Left ventricle myocardium inferior (tissue), 1 donor: ENCODE measurements around the gene TCERG1L. TPM values are rescaled to one million over a fixed set of nuclear protein-coding genes. Genes with fewer than 3 reads are reported as not detected.

Experiments used
- DNase-seq: peaks from one replicate; pipeline ENCODE4 v3.0.0-alpha.2; 2020
- H3K27ac ChIP-seq: fragments of 200-600 bp; replicated peaks from 2 replicates; pipeline ENCODE4 v1.8.0; 2021
- H3K27me3 ChIP-seq: fragments of 200-600 bp; 2 replicates; pipeline ENCODE4 v1.8.0; 2021; ENCODE audit warnings: low read depth
- H3K36me3 ChIP-seq: fragments of 200-600 bp; 2 replicates; pipeline ENCODE4 v1.8.0; 2021
- H3K4me1 ChIP-seq: fragments of 200-600 bp; 2 replicates; pipeline ENCODE4 v1.8.0; 2021
- H3K4me3 ChIP-seq: fragments of 200-600 bp; 2 replicates; pipeline ENCODE4 v1.8.0; 2021; ENCODE audit warnings: mild to moderate bottlenecking, moderate library complexity
- H3K9me3 ChIP-seq: fragments of 200-600 bp; replicated peaks from 2 replicates; pipeline ENCODE4 v1.8.0; 2021
- CTCF ChIP-seq: fragments of 200-600 bp; IDR thresholded peaks from 2 replicates; pipeline ENCODE4 v1.8.0; 2021; ENCODE audit warnings: antibody characterized with exemption, mild to moderate bottlenecking, borderline replicate concordance
- intact Hi-C: fragments of 100-400 bp; cut with micrococcal nuclease; formaldehyde crosslinking; loops from one replicate; pipeline ENCODE4 v1.11.0; 2022
- total RNA-seq: library from RNA; stranded (reverse); fragmentation: NEBNext Ultra II Directional; extraction: Animal tissue kit (Norgen Biotek cat#: 25700); gene quantifications from one replicate; pipeline ENCODE4 v1.2.1, GENCODE V29; 2021
- donor health status: DM: no; HTN: yes; CAD: no; lungs with severe emphysema.

The TCERG1L gene
- total RNA-seq, 1 donor from 2014 or later, result not detected

- no peaks in the 10 kb centered on the region for H3K4me1 ChIP-seq
- no peaks in the 10 kb centered on the region for H3K9me3 ChIP-seq
- intact Hi-C loops, result no loop called here
- H3K27ac ChIP-seq, result no peak overlapping the region
- DNase-seq, result no peak
- H3K4me3 ChIP-seq, result no peak overlapping the region
- no peak for TF ChIP-seq CTCF
- no peaks in the 10 kb centered on the region for H3K36me3 ChIP-seq
- H3K27me3 ChIP-seq, result peaks cover 96% of the 10 kb centered on the region
Observed at GRCh38 chr10:131251146-131251541, 60.4 kb downstream of the TCERG1L start.

DNA sequence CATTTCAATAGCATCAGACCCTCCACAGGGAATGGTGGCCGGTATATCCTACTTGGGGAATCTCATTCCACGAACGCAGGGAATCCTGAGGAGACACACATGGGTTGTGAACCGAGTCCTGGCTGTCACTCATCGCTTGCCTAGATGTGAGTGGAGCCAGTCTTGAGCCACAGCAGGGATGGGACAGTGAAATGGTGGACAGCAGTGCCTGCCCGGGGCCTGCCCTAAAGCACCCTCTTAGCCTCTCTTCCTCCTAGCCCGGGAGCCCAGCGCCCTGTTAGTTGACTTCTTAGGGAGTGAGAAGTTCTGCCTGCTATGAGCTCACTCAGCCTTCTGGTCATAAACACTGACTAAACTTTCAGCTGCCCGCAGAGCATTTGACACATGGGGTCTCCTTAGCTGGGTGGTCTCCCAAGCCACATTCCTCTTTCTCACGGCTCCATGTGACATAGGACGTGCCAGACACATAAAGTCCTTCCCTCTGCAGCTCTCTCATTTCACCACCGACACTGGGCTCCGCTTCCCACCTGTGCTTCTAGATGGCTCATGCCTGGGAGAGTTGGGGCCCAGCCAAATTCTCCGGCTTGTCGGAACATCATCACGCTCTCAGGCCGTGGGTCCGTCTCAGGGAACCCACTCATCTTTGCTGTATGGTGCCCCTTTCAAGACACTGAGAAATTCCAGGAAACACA, 60.9 kb downstream of the TCERG1L start:
- H3K4me1 ChIP-seq, result no peaks in the 10 kb centered on the region
- TF ChIP-seq CTCF, result no peak
- no peaks in the 10 kb centered on the region for H3K36me3 ChIP-seq
- intact Hi-C loops, result no loop called here
- H3K27ac ChIP-seq, result no peak overlapping the region
- H3K4me3 ChIP-seq, result no peak overlapping the region
- peaks cover 100% of the 10 kb centered on the region for H3K27me3 ChIP-seq
- no peak for DNase-seq
- no peaks in the 10 kb centered on the region for H3K9me3 ChIP-seq

DNA sequence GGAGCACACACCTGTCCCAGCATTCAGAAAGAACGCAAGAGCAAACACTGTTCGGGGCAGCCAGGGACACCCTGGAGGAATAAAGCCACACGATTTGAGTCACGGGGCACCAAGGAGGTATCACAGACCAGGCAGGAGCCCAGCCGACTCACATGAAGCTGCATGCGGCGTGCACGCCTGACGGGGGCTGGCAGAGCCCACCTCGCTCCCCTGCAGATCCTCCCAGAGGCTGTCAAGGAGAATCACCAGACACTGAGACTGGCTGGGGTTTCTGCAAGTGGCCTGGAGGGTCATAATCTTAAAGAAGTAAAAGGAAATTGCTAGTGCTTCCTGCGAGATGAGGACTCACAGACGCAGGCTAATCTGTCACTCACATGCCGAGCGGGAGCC, 61.6 kb downstream of the TCERG1L start:
- Histone ChIP-seq H3K9me3 (no peaks in the 10 kb centered on the region), H3K4me1 (no peaks in the 10 kb centered on the region), H3K27me3 (peaks cover 100% of the 10 kb centered on the region), H3K4me3 (no peak overlapping the region), H3K36me3 (no peaks in the 10 kb centered on the region), H3K27ac (no peak overlapping the region)
- no peak for DNase-seq
- intact Hi-C loops, result no loop called here
- TF ChIP-seq CTCF, result no peak

DNA sequence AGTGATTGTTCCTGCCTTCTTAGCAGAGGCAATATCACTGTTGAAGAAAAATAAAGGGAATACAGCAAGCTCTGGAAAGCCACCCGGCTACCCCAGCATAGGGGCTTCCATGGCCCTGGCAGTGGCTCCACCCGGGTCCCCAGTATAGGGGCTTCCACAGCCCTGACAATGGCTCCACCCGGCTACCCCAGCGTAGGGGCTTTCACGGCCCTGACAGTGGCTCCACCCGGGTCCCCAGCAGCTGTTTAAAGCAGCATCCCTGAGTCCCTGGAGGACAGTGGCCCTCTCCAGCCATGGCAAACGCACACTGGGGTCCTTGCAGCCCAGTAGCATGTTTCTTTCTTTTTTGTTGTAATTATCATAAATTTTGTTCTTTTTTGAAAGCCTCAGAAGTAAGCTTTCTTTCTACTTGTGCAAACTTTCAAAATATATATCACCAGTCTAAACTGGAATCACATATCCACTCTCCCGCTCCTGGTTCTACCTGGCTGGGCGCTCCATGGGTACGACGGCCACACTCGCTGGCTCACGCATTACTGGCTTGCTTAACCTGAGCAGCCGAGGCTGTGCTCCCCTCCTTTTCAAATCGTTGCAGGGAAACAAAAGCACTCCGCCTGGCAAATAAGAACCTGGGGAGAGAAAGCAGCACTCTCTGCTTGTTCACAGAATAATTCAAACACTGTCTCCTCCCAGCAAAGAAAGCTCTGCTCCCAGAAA, 62.1 kb downstream of the TCERG1L start:
- no peak for TF ChIP-seq CTCF
- intact Hi-C loops, result no loop called here
- H3K4me1 ChIP-seq, result no peaks in the 10 kb centered on the region
- H3K9me3 ChIP-seq, result no peaks in the 10 kb centered on the region
- peaks cover 100% of the 10 kb centered on the region for H3K27me3 ChIP-seq
- H3K36me3 ChIP-seq, result no peaks in the 10 kb centered on the region
- H3K4me3 ChIP-seq, result no peak overlapping the region
- no peak for DNase-seq
- no peak overlapping the region for H3K27ac ChIP-seq

DNA sequence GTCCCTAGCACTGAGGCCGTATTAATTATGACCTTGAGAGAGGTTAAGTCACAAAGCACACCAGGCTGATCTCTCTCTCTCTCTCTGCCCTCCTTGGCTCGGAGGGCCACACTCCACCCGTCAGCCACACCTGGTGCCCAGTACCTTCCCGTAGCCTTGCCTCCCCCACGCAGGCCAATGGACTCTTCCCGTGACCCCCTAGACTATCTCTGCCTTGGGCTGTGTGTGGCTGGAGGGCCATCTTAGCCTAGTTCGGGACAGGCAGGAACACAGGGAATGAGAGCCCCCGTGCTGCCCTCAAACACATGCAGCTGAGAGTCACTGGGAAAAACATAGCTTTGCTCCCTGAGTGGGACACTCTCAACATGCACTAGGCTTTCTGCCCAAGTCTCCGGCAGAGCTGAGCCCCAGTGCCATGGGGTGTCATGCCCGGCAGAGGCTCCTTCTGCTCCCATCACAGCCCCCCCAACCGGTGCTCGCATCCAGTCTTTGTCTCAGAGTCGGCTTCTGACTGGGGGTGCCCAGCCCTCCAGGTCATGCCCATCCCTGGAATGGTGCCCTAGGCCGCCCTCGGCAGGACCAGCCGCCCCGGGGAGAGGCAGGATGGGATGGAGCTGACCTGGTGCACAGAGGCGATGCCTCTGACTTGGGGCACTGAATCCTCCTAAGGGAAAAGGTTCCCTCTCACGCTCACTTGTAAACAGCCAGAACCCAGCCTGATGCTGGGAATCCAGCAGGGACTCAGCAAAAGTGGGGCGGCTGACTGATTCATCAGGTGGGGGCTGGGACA, 63.0 kb downstream of the TCERG1L start:
- no peaks in the 10 kb centered on the region for H3K4me1 ChIP-seq
- DNase-seq, result no peak
- intact Hi-C loops, result no loop called here
- TF ChIP-seq CTCF, result no peak
- H3K27ac ChIP-seq, result no peak overlapping the region
- peaks cover 99% of the 10 kb centered on the region for H3K27me3 ChIP-seq
- H3K4me3 ChIP-seq, result no peak overlapping the region
- H3K36me3 ChIP-seq, result no peaks in the 10 kb centered on the region
- H3K9me3 ChIP-seq, result no peaks in the 10 kb centered on the region
